Left renal pelvis (tissue), 4 donors: ENCODE data around the gene TRIM13. TPM values are rescaled to one million over a fixed set of nuclear protein-coding genes. Genes with fewer than 3 reads are reported as not detected.
"Not testable (repeated sequence)": the region's sequence is repeated elsewhere in the genome, so short reads cannot be mapped to it uniquely, and the experiment has no call there.

Source experiments
- DNase-seq, 4 donors: peaks; one replicate each; pipeline ENCODE4 v3.0.0-alpha.2; 2013; ENCODE audit warnings: low read depth in 4 of 4, low spot score in 3 of 4
- polyA plus RNA-seq, 4 donors: library from polyadenylated mRNA; unstranded; fragments of 120-200 nt; gene quantifications; one replicate each; pipeline ENCODE4 v1.2.1, GENCODE V29; 2013; ENCODE audit not compliant: insufficient read length in 4 of 4

TRIM13 gene
- polyA plus RNA-seq: 10 to 100 TPM; 37.9 to 52.2 (median 49.0) TPM

GRCh38 chr13:49996951-49997895 is at the start of gene TRIM13:
TRIM13 (plus strand) TSS chr13:49997042; CDS start chr13:50011941, 14,899 bp downstream.
- peak; percentile 80 to 88 (median 82) for DNase-seq

GRCh38 chr13:49948777-49949270 is 48.0 kb upstream of the TRIM13 start:
- DNase-seq: not testable (repeated sequence)

- no peak for DNase-seq
These were observed 44.9 kb upstream of the TRIM13 start for GRCh38 chr13:49951754-49952535.

- no peak for DNase-seq
These were observed 43.3 kb upstream of the TRIM13 start for GRCh38 chr13:49953560-49953959.

- no peak for DNase-seq
These were observed 42.0 kb upstream of the TRIM13 start for GRCh38 chr13:49954674-49955455.

GRCh38 chr13:49956131-49956530 is 40.7 kb upstream of the TRIM13 start:
- DNase-seq: no peak

- DNase-seq: no peak
These were observed 38.5 kb upstream of the TRIM13 start for GRCh38 chr13:49958321-49958720.

- DNase-seq: no peak
These were observed 29.4 kb upstream of the TRIM13 start for GRCh38 chr13:49967456-49967855.

GRCh38 chr13:49972709-49973108 is 24.1 kb upstream of the TRIM13 start:
- no peak for DNase-seq

GRCh38 chr13:49975826-49976225 is 21.0 kb upstream of the TRIM13 start:
- DNase-seq: no peak

- DNase-seq: peak; percentile 23 to 57 (median 48)
These were observed 20.3 kb upstream of the TRIM13 start for GRCh38 chr13:49976314-49977258.

- no peak for DNase-seq
These were observed 18.9 kb upstream of the TRIM13 start for GRCh38 chr13:49977992-49978391.

- no peak for DNase-seq
These were observed 16.6 kb upstream of the TRIM13 start for GRCh38 chr13:49980266-49980665.

GRCh38 chr13:49985129-49985528 is 11.7 kb upstream of the TRIM13 start:
- no peak for DNase-seq

- no peak for DNase-seq
These were observed 10.4 kb upstream of the TRIM13 start for GRCh38 chr13:49986471-49986870.

GRCh38 chr13:49990612-49991011 is 6.2 kb upstream of the TRIM13 start:
- DNase-seq: not testable (repeated sequence)

- no peak for DNase-seq
These were observed 3.7 kb upstream of the TRIM13 start for GRCh38 chr13:49993111-49993510.

- DNase-seq: no peak
These were observed 3.2 kb upstream of the TRIM13 start for GRCh38 chr13:49993666-49994065.

- peak in 2 of 4 donors; percentile 20 to 31 for DNase-seq
These were observed 1.2 kb upstream of the TRIM13 start for GRCh38 chr13:49995625-49996101.
